H4 (cell line): ENCODE measurements around the gene SPTBN4. TPM values are rescaled to one million over a fixed set of nuclear protein-coding genes. Genes with fewer than 3 reads are reported as not detected.
"Not testable (repeated sequence)": the region's sequence is repeated elsewhere in the genome, so short reads cannot be mapped to it uniquely, and the experiment has no call there.

Experiments
- DNase-seq: peaks from one replicate; pipeline ENCODE4 v3.0.0-alpha.2; 2015; ENCODE audit warnings: low spot score
- total RNA-seq: library from RNA; depleted of rRNA; stranded (reverse); fragments of >200 nt; shearing (Covaris generic); gene quantifications from 2 replicates; pipeline ENCODE4 v1.2.3, GENCODE V29; 2014

The SPTBN4 gene
- total RNA-seq, 1 experiment from 2014 or later: 0.56 TPM

GRCh38 chr19:40585982-40586422 lies 119.2 kb downstream of the SPTBN4 start:
- no peak for DNase-seq

GRCh38 chr19:40586611-40587010 lies 119.8 kb downstream of the SPTBN4 start:
- DNase-seq: no peak

- no peak for DNase-seq
Observed at GRCh38 chr19:40588110-40588854, 121.5 kb downstream of the SPTBN4 start.

GRCh38 chr19:40588926-40589569 lies 122.2 kb downstream of the SPTBN4 start:
- no peak for DNase-seq

- DNase-seq: no peak
Observed at GRCh38 chr19:40589591-40590429, 123.0 kb downstream of the SPTBN4 start.

GRCh38 chr19:40590464-40591265 lies 123.9 kb downstream of the SPTBN4 start:
- no peak for DNase-seq

- not testable (repeated sequence) for DNase-seq
Observed at GRCh38 chr19:40591724-40592123, 124.9 kb downstream of the SPTBN4 start.

GRCh38 chr19:40592170-40592569 lies 125.4 kb downstream of the SPTBN4 start:
- DNase-seq: peak; percentile 68

- no peak for DNase-seq
Observed at GRCh38 chr19:40594255-40594654, 127.5 kb downstream of the SPTBN4 start.

GRCh38 chr19:40594657-40595091 lies 127.9 kb downstream of the SPTBN4 start:
- no peak for DNase-seq

- no peak for DNase-seq
Observed at GRCh38 chr19:40596608-40597328, 130.0 kb downstream of the SPTBN4 start.

GRCh38 chr19:40597329-40597838 lies 130.6 kb downstream of the SPTBN4 start:
- DNase-seq: no peak

- DNase-seq: peak; percentile 83
Observed at GRCh38 chr19:40598121-40598917, 131.5 kb downstream of the SPTBN4 start.

GRCh38 chr19:40598918-40599307 lies 132.1 kb downstream of the SPTBN4 start:
- DNase-seq: no peak

GRCh38 chr19:40599331-40599901 lies 132.6 kb downstream of the SPTBN4 start:
- DNase-seq: no peak

- DNase-seq: no peak
Observed at GRCh38 chr19:40599902-40600569, 133.2 kb downstream of the SPTBN4 start.

GRCh38 chr19:40600570-40601133 lies 133.9 kb downstream of the SPTBN4 start:
- DNase-seq: no peak
